GM23338 (cell line): ENCODE results near the gene CDC6. TPM values are rescaled to one million over a fixed set of nuclear protein-coding genes. Genes with fewer than 3 reads are reported as not detected.

Experiments
- ATAC-seq: fragments of 200-7000 bp; cut with Tn5 transposase; 3 replicates; pipeline ENCODE4 v1.9.1; 2020
- DNase-seq: peaks from one replicate; pipeline ENCODE4 v3.0.0-alpha.2; 2015; ENCODE audit warnings: low spot score
- H2AFZ ChIP-seq: fragments of 200-600 bp; sonication (generic); 2 replicates; pipeline ENCODE4 v1.8.0; 2016; ENCODE audit warnings: antibody characterized with exemption, mild to moderate bottlenecking, moderate library complexity
- H3F3A ChIP-seq: fragments of 200-600 bp; sonication (generic); replicated peaks from 2 replicates; pipeline ENCODE4 v1.8.0; 2017; ENCODE audit warnings: antibody characterized with exemption, mixed run types, low read depth
- H3K27ac ChIP-seq: fragments of 200-600 bp; sonication (generic); 2 replicates; pipeline ENCODE4 v1.6.1; 2016; ENCODE audit warnings: low read depth
- H3K27me3 ChIP-seq: fragments of 200-600 bp; sonication (generic); 2 replicates; pipeline ENCODE4 v1.8.0; 2016; ENCODE audit warnings: mild to moderate bottlenecking, mixed run types, moderate library complexity; ENCODE audit not compliant: insufficient read depth
- H3K36me3 ChIP-seq: fragments of 200-600 bp; sonication (generic); 2 replicates; pipeline ENCODE4 v1.8.0; 2016; ENCODE audit warnings: mild to moderate bottlenecking; ENCODE audit not compliant: insufficient read depth
- H3K4me1 ChIP-seq: fragments of 200-600 bp; sonication (generic); 2 replicates; pipeline ENCODE4 v1.8.0; 2016; ENCODE audit warnings: mild to moderate bottlenecking, moderate library complexity; ENCODE audit not compliant: insufficient read depth
- H3K4me2 ChIP-seq: fragments of 200-600 bp; sonication (generic); 2 replicates; pipeline ENCODE4 v1.7.1; 2017; ENCODE audit warnings: mixed run types
- H3K4me3 ChIP-seq: fragments of 200-600 bp; sonication (generic); 2 replicates; pipeline ENCODE4 v1.6.1; 2016; ENCODE audit warnings: mixed run types
- H3K79me2 ChIP-seq: fragments of 200-600 bp; sonication (generic); replicated peaks from 2 replicates; pipeline ENCODE4 v1.8.0; 2017; ENCODE audit warnings: mild to moderate bottlenecking; ENCODE audit not compliant: insufficient read depth
- H3K9me2 ChIP-seq: fragments of 200-600 bp; sonication (generic); 2 replicates; pipeline ENCODE4 v1.8.0; 2017; ENCODE audit not compliant: insufficient read depth
- H4K20me1 ChIP-seq: fragments of 200-600 bp; sonication (generic); replicated peaks from 2 replicates; pipeline ENCODE4 v1.8.0; 2017; ENCODE audit warnings: mild to moderate bottlenecking; ENCODE audit not compliant: insufficient read depth
- H3K27ac Mint-ChIP-seq: 2 replicates; pipeline ENCODE4 v1.8.0; 2020; ENCODE audit warnings: inconsistent platforms, mild to moderate bottlenecking, moderate library complexity, mixed read lengths
- H3K27me3 Mint-ChIP-seq: 3 replicates; pipeline ENCODE4 v1.8.0; 2022; ENCODE audit warnings: low read depth, mild to moderate bottlenecking, moderate library complexity, mixed read lengths, inconsistent platforms; ENCODE audit not compliant: insufficient read depth, poor library complexity
- H3K36me3 Mint-ChIP-seq: 3 replicates; pipeline ENCODE4 v1.8.0; 2021; ENCODE audit warnings: low read depth, mild to moderate bottlenecking, inconsistent platforms, moderate library complexity, mixed read lengths
- H3K4me1 Mint-ChIP-seq: 3 replicates; pipeline ENCODE4 v1.8.0; 2020; ENCODE audit warnings: mild to moderate bottlenecking, inconsistent platforms, mixed read lengths
- H3K4me3 Mint-ChIP-seq: 3 replicates; pipeline ENCODE4 v1.8.0; 2021; ENCODE audit warnings: moderate library complexity, mild to moderate bottlenecking, inconsistent platforms, mixed read lengths
- H3K9me3 Mint-ChIP-seq: 3 replicates; pipeline ENCODE4 v1.8.0; 2020; ENCODE audit warnings: moderate library complexity, mild to moderate bottlenecking, inconsistent platforms, mixed read lengths
- CREB1 ChIP-seq: fragments of 250-450 bp; sonication (Bioruptor Pico); IDR thresholded peaks from 2 replicates; pipeline ENCODE4 v1.5.0; 2020; ENCODE audit warnings: low read depth, mild to moderate bottlenecking, moderate library complexity
- CTCF ChIP-seq, 2 experiments: fragments of 200-600 bp in 1 of 2; sonication (generic) in 1 of 2; conservative IDR thresholded peaks; 2 replicates each; pipeline versions ENCODE4 v1.5.1 to v1.6.1; 2016 to 2017; ENCODE audit warnings: antibody characterized with exemption in 2 of 2, low read depth in 2 of 2, mild to moderate bottlenecking in 2 of 2, moderate library complexity in 1 of 2
- ETS1 ChIP-seq: IDR thresholded peaks from 2 replicates; pipeline ENCODE4 v1.6.1; 2016; ENCODE audit warnings: antibody characterized with exemption
- EZH2 ChIP-seq: fragments of 200-600 bp; sonication (generic); IDR thresholded peaks from one replicate; pipeline ENCODE4 v1.8.0; 2017; ENCODE audit warnings: antibody characterized with exemption, mild to moderate bottlenecking, low read depth; ENCODE audit not compliant: unreplicated experiment
- EZH2phosphoT487 ChIP-seq: fragments of 200-600 bp; sonication (generic); IDR thresholded peaks from one replicate; pipeline ENCODE4 v1.8.1; 2018; ENCODE audit warnings: antibody characterized with exemption; ENCODE audit not compliant: unreplicated experiment
- JUNB ChIP-seq: IDR thresholded peaks from one replicate; pipeline ENCODE4 v1.6.1; 2016; ENCODE audit warnings: antibody characterized with exemption; ENCODE audit not compliant: unreplicated experiment
- NANOG ChIP-seq: IDR thresholded peaks from 2 replicates; pipeline ENCODE4 v1.6.1; 2016; ENCODE audit warnings: antibody characterized with exemption, borderline replicate concordance
- POLR2AphosphoS5 ChIP-seq: IDR thresholded peaks from 2 replicates; pipeline ENCODE4 v1.6.1; 2016; ENCODE audit warnings: antibody characterized with exemption, low read depth
- REST ChIP-seq: IDR thresholded peaks from one replicate; pipeline ENCODE4 v1.6.1; 2018; ENCODE audit warnings: antibody characterized with exemption; ENCODE audit not compliant: unreplicated experiment
- STAT1 ChIP-seq: IDR thresholded peaks from one replicate; pipeline ENCODE4 v1.6.1; 2016; ENCODE audit warnings: antibody characterized with exemption; ENCODE audit not compliant: unreplicated experiment
- ZNF114 ChIP-seq: fragments of 250-450 bp; sonication (Bioruptor Pico); IDR thresholded peaks from 2 replicates; pipeline ENCODE4 v1.5.0; 2020; ENCODE audit warnings: mild to moderate bottlenecking, moderate library complexity
- ZNF331 ChIP-seq: fragments of 250-450 bp; sonication (Bioruptor Pico); IDR thresholded peaks from 2 replicates; pipeline ENCODE4 v1.5.0; 2020; ENCODE audit warnings: low read depth, mild to moderate bottlenecking, moderate library complexity
- ZNF462 ChIP-seq: fragments of 250-450 bp; sonication (Bioruptor Pico); IDR thresholded peaks from 2 replicates; pipeline ENCODE4 v1.5.0; 2020; ENCODE audit warnings: mild to moderate bottlenecking, moderate library complexity
- polyA plus RNA-seq: library from polyadenylated mRNA; unstranded; fragments of >200 nt; fragmentation: Nextera tagmentation; extraction: Ambion mirVana; gene quantifications from 2 replicates; pipeline ENCODE4 v1.2.1, GENCODE V29; 2016
- total RNA-seq: library from RNA; depleted of rRNA; stranded (reverse); fragments of >200 nt; shearing (Covaris generic); gene quantifications from 2 replicates; pipeline ENCODE4 v1.2.3, GENCODE V29; 2014

The CDC6 gene
- total and polyA plus RNA-seq, 2 experiments from 2014 or later, result 46.2 to 79.9 TPM

GRCh38 chr17:40321524-40321929, 33.8 kb downstream of the CDC6 start (continued):
- no peak for TF ChIP-seq CREB1 (CRISPR knock-in tag)
- no peak for TF ChIP-seq ZNF331 (CRISPR knock-in tag)

GRCh38 chr17:40321961-40322357, 34.3 kb downstream of the CDC6 start:
- TF ChIP-seq CREB1 (CRISPR knock-in tag) (no peak), JUNB (no peak), EZH2phosphoT487 (no peak), ZNF462 (no peak), ZNF114 (CRISPR knock-in tag) (no peak), ZNF331 (CRISPR knock-in tag) (no peak), EZH2 (no peak), POLR2AphosphoS5 (no peak), REST (no peak), NANOG (no peak), ETS1 (no peak), STAT1 (no peak), CTCF (conservative IDR thresholded peaks at IDR 0.05; ENCODE audit: low read depth in 2 of 2) (no peak)
- peaks cover 34% of the 10 kb centered on the region for H3K27me3 Mint-ChIP-seq
- H3K4me3 ChIP-seq, result no peak overlapping the region

More at GRCh38 chr17:40321961-40322357, 34.3 kb downstream of the CDC6 start:
- Mint-ChIP-seq H3K9me3 (no peaks in the 10 kb centered on the region), H3K27ac (no peak overlapping the region), H3K36me3 (no peaks in the 10 kb centered on the region), H3K4me1 (peaks cover 82% of the 10 kb centered on the region), H3K4me3 (no peak overlapping the region)
- peaks cover 26% of the 10 kb centered on the region for H3K79me2 ChIP-seq
- no peak overlapping the region; the same call in 1 of the 2 replicates for H3K4me2 ChIP-seq
- DNase-seq, result no peak
- peaks cover 14% of the 10 kb centered on the region for H3K27me3 ChIP-seq
- H3F3A ChIP-seq, result peaks cover 6% of the 10 kb centered on the region; the same call in 1 of the 2 replicates
- peaks cover 21% of the 10 kb centered on the region for H4K20me1 ChIP-seq
- ATAC-seq, result no peak
- no peak overlapping the region for H3K27ac ChIP-seq
- H3K36me3 ChIP-seq, result no peaks in the 10 kb centered on the region
- H2AFZ ChIP-seq, result no peak overlapping the region
- H3K4me1 ChIP-seq, result peaks cover 12% of the 10 kb centered on the region; the same call in 1 of the 2 replicates
- no peaks in the 10 kb centered on the region for H3K9me2 ChIP-seq
